DND-41 (cell line): ENCODE data around the gene MRM3.

Experiments used
- EZH2 ChIP-seq: IDR thresholded peaks from 3 replicates; pipeline ENCODE4 v1.6.1; 2012; ENCODE audit warnings: borderline replicate concordance, low read depth, mild to moderate bottlenecking, moderate library complexity, low read length, inconsistent platforms; ENCODE audit not compliant: severe bottlenecking
- TF ChIP-seq, protein P1 (sequence below): IDR thresholded peaks from 2 replicates; pipeline ENCODE4 v1.5.1; 2012; ENCODE audit warnings: borderline replicate concordance, low read length, moderate library complexity, mild to moderate bottlenecking; ENCODE audit not compliant: poor library complexity, severe bottlenecking; ENCODE audit errors: extremely low read depth

DNA sequence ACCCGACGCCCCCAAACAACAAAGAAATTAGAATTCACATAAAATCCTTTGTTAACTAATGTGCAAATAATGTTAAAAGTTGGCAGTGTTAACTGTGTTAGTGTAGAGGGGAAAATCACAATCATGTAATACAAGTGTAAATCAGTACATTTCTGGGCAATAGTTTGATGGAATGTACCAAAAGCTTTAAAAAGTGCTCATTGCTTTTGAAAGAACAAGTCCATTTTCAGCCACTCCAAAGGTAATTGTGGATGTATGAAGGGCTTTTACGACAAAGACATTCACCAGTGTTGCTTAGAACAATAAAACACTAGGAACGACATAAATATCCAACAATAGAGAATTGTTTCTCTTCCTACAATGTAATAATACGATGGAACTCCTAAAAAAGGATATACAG lies 9.1 kb upstream of the MRM3 start:
- TF ChIP-seq, protein P1, sequence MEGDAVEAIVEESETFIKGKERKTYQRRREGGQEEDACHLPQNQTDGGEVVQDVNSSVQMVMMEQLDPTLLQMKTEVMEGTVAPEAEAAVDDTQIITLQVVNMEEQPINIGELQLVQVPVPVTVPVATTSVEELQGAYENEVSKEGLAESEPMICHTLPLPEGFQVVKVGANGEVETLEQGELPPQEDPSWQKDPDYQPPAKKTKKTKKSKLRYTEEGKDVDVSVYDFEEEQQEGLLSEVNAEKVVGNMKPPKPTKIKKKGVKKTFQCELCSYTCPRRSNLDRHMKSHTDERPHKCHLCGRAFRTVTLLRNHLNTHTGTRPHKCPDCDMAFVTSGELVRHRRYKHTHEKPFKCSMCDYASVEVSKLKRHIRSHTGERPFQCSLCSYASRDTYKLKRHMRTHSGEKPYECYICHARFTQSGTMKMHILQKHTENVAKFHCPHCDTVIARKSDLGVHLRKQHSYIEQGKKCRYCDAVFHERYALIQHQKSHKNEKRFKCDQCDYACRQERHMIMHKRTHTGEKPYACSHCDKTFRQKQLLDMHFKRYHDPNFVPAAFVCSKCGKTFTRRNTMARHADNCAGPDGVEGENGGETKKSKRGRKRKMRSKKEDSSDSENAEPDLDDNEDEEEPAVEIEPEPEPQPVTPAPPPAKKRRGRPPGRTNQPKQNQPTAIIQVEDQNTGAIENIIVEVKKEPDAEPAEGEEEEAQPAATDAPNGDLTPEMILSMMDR, result no peak
- TF ChIP-seq EZH2, result no peak
